Cerebellar nuclear complex (tissue), 1 donor: ENCODE data around the gene CALM3.

Experiments
- DNase-seq, 2 experiments: peaks; one replicate each; lab custom pipeline; 2025; lab: John Stamatoyannopoulos, UW

CALM3 gene

GRCh38 chr19:46635920-46636761, 35.0 kb downstream of the CALM3 start, which contains the start of gene GNG8:
Gene GNG8, minus strand, starts transcription at chr19:46636202. Its CDS starts 1,520 bp downstream, at chr19:46634682.
- DNase-seq, result no peak

GRCh38 chr19:46637224-46637623, 36.1 kb downstream of the CALM3 start:
- no peak for DNase-seq

- no peak for DNase-seq
These were observed 38.4 kb downstream of the CALM3 start for GRCh38 chr19:46639358-46640182.

- no peak for DNase-seq
These were observed 39.5 kb downstream of the CALM3 start for GRCh38 chr19:46640656-46641055.

- DNase-seq, result no peak
These were observed 43.6 kb downstream of the CALM3 start for GRCh38 chr19:46644720-46645119.

GRCh38 chr19:46646402-46646801, 45.3 kb downstream of the CALM3 start:
- DNase-seq, result no peak

GRCh38 chr19:46648060-46648960, 47.2 kb downstream of the CALM3 start:
- no peak for DNase-seq

- DNase-seq, result no peak
These were observed 48.1 kb downstream of the CALM3 start for GRCh38 chr19:46648961-46649960.

- no peak for DNase-seq
These were observed 49.3 kb downstream of the CALM3 start for GRCh38 chr19:46650445-46650844.

GRCh38 chr19:46654621-46655152, 53.6 kb downstream of the CALM3 start:
- DNase-seq, result no peak

- DNase-seq, result no peak
These were observed 55.4 kb downstream of the CALM3 start for GRCh38 chr19:46656541-46656940.

GRCh38 chr19:46659151-46660007, 58.2 kb downstream of the CALM3 start:
- DNase-seq, result no peak

- no peak for DNase-seq
These were observed 58.9 kb downstream of the CALM3 start for GRCh38 chr19:46660008-46660517.
